GM21528 (cell line): ENCODE data around the gene NELFA.
"Not testable (repeated sequence)": the region's sequence is repeated elsewhere in the genome, so short reads cannot be mapped to it uniquely, and the experiment has no call there.

Source experiments
- ATAC-seq: cut with Tn5 transposase; IDR thresholded peaks from one replicate; pipeline ENCODE4 v1.9.1; 2021; ENCODE audit warnings: mild to moderate bottlenecking, moderate library complexity; ENCODE audit not compliant: unreplicated experiment, low FRiP score

NELFA gene

DNA sequence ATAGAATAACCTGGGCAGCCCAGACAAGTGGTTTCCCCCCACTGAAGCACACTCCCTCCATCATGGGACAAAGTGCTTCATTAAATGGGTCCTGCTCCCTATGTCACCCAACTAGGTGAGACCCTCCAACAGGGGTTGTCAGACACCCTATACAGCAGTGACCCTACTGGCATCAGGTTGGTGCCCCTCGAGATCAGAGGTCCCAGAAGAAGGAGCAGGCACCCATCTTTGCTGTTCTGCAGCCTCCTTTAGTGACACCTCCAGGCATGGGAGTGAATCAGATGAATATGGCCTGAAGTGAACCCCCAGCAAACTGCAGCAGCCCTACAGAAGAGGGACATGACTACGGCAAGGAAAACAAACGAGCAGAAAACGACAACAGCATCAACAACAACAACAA is 11.1 kb downstream of the NELFA start:
- ATAC-seq: no peak

DNA sequence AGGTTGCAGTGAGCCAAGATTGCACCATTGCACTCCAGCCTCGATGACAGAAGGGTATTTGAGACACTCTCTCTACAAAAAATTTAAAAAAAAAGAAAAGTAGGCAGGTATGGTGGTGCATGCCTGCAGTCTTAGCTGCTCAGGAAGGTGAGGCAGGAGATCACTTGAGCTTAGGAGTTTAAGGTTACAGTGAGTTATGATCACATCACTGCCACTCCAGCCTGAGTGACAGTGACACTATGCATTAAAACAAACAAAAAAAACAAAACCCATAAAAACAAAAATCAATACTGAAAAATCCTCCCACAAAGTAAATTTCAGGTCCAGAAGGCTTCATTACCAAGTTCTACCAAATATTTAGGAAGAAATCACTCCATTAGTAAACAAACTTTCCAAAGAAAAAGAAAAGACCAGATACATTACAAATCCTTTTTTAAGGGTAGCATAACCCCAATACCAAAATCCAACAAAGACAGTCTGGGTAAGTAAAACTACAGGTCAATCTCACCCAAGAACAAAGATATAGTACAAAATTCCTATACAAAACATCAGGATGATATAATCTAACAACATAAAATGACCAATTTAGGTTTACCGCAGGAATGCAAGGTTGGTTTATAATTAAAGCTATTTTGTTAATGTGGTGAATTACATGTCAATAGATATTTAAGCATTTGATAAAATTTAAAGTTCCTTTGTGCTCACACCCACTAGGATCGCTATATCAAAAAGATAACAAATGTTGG is 11.7 kb downstream of the NELFA start:
- no peak for ATAC-seq

DNA sequence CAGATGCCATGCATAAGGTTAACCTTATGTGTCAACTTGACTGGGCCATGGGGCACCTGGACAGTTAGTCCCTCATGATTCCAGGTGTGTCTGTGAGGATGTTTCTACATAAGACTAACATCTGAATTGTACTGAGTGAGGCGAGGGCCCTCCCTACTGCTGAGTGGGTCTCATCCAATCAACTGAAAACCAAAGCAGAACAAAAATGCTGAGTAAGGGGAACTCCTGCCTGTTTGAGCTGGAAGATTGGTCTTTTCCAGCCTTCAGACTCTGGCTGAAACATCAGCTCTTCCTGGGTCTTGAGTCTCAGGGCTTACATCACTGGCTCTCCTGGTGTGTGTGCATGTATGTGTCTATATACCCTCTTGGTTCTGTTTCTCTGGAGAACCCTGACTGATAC is 13.8 kb downstream of the NELFA start:
- no peak for ATAC-seq

DNA sequence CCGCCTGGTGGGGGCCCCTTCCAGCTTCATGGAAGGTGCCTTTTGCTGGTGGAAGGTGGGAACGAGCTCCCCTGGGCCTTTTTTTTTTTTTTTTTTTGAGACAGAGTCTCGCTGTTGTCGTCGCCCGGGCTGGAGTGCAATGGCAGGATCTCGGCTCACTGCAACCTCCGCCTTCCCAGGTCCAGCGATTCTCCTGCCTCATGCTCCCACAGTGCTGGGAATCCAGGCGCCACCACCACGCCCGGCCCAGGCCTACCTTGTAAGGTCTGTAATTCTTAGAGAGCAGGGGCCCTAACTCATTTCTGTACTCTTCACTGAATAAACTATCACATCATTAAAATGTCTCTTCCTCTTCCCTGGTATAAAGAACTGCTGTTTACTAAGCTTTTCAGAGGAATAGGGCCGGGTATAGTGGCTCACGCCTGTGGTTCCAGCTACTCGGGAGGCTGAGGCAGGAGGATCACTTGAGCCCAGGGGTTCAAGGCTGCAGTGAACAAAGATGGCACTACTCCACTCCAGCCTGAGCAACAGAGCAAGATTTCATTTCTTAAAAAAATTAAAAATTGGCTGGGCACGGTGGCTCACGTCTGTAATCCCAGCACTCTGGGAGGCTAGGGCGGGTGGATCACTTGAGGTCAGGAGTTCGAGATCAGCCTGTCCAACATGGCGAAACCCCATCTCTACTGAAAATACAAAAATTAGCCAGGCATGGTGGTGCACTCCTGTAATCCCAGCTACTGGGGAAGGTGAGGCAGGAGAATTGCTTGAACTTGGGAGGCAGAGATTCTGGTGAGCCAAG is 14.9 kb downstream of the NELFA start:
- not testable (repeated sequence) for ATAC-seq

DNA sequence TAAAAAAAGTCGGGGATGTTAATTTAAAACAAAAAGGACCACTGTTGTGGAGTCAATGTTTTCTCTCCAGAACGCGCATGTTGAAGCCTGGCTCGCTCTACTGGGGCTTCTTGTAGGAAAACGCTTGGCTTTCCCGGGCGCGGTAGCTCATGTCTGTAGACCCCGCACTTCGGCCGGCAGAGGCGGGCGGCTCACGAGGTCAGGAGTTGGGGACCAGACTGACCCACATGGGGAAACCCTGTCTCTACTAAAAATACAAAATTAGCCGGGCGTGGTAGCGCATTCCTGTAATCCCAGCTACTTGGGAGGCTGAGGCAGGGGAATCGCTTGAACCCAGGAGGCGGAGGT is 15.6 kb downstream of the NELFA start:
- no peak for ATAC-seq

DNA sequence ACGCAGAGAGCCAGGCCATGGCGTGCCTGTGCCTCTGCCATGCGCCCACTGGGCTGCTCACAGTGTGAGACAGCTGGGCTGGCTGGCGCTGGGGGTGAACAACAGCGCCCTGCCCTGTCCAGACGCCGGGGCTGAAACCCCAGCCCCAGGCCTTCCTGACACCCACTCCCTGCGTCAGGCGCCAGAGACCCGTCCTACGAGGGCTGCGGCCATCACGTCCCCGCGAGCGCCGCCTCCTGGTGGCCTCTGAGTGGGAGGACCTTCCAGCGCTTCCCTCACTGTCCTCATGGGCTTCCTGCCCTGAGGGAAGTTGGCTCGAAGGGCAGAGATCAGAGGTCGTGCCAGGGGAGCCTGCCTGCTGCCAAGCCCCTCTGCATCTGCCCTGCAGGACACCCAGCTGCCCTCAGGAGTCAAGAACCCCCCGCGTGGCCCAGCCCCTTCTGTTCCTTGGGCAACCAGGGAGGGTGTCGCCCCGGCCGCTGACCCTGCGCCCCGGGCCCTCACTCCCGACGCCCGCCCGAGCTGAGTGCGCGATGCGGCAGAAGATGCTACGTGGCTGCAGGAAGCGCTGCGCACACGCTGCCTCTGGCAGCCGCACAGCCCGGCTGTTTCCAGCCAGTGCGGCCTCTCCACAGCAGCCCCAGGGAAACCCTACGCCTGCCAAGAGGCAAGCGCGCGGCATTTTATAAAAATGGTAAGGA is 16.2 kb downstream of the NELFA start:
- ATAC-seq: no peak

DNA sequence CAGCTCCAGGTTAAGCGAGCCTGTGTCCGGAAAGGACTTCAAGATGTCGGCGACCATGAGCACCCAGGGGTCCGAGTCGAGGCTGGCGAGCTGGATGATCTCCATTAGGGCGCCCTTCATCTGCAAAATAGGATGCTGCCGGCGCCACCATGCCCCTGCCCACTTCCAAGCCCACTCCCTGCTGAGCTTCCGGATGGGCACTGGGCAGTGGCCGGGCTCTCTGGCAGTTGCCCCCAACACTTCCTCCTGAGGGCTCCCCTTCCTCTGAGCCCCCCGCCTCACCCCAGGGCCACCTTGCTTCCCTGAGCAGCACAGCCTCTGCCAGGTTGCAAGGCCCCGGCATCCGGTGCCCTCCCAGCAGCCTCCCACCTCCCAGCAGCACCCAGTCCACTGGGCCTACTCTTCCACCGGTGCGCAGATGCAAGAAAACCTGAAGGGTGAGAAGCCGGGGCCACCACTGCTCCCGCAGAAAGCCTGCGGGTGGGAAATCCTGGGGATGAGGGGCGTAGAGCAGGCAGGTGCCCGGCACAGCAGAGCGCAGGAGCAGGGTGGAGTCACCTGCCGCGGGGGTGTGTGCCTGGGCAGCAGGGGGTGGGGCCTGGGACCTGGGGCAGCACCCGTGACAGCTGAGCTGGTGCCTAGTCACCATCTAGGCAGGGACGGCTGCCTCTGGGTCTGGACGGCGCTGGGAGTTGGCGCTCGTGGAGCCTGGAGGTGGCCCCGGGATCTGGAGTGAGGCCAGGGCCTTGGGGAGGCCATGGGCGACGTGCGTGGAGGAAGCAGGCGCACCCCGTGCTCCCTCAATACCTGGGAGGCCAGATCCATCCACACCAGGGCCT is 17.0 kb downstream of the NELFA start:
- ATAC-seq: no peak

DNA sequence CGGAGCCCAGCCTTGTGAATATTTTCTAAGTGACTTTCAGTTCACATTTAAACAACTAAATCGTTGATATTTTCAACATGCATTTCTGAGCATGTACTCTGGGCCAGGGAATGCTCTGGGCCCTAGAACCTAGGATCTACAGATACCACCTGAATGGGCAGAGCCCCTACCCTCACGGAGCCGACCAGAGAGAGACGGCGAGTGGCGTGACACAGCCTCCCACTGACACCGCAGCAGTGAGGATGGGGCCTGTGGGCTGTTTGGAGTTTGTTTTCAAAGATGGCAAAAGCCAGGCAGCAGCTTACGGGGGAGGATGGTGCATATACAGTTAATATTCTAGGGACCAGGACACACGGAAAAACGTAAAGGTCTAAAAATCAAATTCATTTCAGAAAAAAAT is 17.7 kb downstream of the NELFA start:
- ATAC-seq: no peak

DNA sequence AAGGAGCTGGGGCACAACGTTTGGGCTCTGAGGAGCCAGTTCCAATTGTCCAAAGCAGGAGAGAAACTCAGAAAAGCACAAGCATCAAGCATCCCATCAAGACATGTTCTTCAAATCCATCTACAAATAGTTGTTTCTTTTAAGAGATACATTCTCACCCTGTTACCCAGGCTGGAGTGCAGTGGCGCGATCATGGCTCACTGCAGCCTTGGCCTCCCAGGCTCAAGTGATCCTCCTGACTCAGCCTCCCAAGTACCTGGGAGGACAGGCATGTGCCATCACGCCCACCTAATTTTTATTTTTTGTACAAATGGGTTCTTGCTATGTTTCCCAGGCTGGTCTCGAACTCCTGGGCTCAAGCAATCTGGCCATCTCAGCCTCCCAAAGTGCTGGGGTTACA is 18.1 kb downstream of the NELFA start:
- no peak for ATAC-seq

DNA sequence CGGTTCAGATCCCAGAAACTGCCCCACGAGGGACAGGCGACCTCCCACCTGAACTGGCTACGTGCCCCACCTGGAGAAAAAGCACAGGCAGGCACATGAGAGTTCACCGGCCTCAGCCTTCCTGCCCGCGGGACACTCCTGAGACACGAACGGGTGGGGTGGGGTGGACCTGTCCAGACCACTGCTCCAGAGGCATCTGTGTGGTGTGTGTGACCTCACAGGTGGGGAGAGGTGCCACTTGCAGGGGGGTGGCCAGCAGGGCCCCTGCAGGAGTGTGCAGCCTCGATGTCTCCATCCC is 18.5 kb downstream of the NELFA start:
- ATAC-seq: no peak

DNA sequence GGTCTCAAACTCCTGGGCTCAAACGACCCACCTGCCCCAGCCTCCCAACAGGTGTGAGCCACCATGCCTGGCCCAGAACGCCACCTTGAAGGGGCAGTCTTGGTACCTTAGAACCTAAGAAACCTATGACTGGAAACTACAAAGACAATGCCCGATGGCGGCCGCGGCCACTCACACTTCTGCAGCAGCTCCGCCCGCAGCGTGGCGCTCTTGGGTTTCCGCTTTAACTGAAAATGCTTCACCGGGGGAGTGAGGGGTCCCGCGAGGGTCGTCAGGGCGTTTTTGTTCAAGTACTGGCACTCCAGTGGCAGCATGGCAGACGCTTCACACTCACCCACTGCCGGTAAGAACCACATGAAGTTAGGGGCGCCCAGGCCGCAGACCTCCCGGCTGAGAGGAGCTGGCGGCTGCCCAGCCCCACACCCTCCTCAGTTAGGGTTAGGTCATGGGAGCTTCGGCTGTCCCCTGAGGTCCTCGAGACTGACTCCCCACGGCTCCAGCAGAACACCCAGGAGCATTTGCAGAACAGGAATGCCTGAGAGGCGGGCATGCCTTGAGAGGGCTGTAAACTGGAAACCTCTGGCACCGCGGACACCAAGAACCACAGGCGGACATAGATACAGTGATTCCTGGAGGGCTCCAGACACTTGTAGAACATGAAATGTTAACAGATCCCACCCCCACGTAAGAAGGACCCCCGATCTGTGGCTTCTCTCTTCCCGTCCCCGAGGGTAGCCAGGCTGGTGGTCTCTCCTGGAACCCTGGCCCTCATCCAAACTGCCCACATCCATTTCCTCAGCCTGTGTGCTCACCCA is 19.0 kb downstream of the NELFA start:
- ATAC-seq: no peak

DNA sequence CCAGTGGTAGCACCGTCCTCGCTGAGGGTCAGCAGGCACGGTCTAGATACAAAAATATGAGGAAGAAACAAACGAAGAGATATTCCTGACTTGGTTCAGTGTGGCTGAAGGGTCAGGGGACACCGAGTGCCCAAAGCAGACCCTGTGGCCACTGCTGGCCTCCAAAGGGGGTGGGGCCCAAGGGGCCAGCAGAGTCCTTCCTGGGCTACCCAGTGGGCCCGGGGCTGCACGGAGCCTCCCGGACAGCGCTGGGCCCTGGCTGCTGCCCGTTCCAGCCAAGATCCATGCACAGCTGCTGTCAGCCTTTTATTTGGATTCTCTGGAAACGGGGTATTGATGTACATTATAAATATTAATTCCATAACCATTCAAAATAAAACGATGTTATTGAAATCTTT is 20.4 kb downstream of the NELFA start:
- ATAC-seq: no peak

DNA sequence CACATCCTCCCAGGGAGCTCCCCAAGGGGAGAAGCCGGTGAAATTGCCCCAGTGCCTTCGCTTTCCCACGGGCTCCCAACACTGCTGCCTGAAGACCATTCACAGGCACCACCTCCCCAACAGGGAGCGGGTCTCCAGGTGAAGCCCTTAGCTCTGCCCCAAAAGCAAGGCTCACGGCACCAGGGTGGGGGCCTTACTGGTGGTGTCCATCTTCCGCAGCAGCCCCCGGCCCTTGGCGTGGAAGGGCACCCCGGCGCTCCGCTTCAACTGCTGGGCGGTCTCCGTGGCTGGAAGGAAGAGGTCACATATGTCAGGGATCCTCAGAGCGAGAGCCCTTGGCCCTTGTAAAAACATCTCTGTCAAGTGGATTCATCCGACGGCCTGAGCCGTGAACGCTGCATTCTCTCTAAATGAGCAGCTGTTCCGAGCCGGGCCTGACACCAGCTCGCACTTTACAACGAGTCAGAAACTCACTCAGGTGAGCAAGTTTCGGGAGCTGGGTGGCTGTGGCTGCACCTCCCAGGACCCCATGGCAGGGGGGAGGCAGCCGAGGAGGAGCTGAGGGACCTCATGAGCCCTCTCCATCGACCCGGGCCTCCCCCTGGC is 20.9 kb downstream of the NELFA start:
- ATAC-seq: no peak

DNA sequence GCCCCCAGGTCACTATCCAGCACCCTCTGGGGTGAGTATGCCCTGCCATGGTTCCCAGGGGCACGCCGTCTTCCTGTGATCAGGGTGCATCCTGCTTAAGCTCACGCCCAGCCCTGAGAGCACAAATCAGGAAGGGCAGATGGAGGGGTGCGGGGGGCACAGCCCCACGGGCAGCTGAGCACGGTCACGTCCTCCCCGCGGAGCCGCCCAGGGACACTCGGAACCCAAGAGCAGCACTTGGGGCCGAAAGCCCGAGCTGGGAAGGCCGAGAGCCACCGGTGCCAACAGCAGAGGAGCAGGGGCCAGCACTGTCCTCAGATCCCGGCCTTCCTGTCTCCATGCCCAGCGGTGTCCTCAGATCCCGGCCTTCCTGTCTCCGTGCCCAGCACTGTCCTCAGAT is 21.5 kb downstream of the NELFA start:
- ATAC-seq: no peak

DNA sequence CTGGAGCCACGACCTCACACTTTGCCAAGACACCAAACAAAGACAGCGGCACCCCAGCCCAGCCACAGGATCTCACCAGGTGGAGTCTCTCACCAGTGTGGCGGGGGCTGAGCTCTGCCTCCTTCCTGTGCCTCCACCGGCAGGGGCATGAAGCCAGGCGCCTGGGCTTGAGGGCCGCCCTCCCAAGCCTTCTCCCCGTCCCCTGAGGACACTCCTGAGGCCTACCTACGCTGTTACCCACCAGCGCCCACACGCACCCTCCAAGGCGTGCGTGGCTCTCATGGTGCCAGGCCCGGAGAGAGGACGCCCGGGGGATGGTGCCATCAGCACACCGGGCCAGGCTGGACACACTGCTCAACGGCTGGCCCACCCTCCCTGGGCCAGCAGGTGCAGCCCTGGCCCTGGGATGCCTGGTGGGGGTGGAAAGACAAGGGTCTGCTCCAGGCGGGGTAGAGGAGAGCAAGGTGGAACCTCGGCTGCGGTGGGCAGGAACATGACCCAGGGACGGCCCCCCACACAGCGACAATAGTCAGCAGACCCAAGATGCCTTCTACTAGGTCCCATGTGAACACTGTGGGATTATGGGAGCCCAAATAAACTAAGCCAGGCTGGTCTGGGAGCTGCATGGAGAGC is 22.1 kb downstream of the NELFA start:
- no peak for ATAC-seq

DNA sequence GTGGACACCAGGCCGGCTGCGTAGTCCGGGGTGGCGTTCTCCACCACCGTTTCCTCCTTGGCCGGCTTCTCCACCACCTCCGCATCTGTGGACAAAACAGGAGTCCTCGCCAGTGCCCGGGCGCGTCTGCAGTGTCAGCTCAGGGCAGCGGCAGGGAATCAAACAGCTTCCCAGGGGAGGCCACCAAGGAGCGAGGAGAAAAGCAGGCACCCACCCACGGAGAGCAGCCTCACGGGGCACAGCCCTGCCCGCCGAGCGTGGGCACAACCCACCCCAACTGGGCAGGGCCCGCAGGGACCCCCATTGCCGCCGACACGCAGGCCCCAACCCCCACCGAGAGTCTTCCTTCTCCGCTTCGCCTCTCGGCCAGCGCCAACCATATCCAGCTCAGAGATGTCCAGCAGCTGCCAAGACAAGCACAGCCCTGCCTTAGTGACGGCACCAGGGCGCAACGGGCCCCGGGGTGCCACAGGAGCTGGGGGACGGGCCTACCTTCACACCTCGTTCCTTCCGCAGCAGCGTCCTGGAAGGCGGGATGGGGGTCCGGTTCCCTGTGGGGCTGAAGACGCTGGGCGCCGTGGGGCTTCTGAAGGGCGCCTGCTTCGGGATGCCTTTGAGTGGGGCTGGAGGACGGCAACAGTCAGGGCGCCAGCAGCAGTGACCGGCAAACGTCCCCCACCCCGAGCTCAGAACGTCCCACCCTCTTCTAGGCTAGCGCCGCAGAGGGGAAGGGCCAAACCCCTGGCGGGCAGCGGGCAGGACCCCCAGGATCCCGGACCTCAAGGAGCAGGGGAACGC is 22.8 kb downstream of the NELFA start:
- ATAC-seq: no peak

DNA sequence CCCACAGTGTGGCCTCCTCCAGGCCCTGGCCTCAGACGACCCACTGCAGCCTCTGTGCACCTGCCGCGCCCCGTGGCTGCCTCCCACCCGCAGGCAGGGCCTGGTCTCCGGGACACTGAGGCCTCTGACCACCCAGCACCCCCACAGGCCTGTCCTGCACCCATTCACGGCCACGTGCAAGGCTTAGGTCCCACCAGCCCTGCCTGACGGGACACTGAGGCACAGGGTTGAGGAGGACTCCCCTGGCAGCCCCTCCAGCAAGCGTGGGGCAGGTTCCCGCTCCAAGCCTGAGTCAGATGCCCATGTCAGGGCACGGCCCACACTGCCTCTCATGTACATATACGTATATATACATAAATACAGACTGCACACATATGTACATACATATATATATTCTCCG is 23.5 kb downstream of the NELFA start:
- ATAC-seq: no peak

DNA sequence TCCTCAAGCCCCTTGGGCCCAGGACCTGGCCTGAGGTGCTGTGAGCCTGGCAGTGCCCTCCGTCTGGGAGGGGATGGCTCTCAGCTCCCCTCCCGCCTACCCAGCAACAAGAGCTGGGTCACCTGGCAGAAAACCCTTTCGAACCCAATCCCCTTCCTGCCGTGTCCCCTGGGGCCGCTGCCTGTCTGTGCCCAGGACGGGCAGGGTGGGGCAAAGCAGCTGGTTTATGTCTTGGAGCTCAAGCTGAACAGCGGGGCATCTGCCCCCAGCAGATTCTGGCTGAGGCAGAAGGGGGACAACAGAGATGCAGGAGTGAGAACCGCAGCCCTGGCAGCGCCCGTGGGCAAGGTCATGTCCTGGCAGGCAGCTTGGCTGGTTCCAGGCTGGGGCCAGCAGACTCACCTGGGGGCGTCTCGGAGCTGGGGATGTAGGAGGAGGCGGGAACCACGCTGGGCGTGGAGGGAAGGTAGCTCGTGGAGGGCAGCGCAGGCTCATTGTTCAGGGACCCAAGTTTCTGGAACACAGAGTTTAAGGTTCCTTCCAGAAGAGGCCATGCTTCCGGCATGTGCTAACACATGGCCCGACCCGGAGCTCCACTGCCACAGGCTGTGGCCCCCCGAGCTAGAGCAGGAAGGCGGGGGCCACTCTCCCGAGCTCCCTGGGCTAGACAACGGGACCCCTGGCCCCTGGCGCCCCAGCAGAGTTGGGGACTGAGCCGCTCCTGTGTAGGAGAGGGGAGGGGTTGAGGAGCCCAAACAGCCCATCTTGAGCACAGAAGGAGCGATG is 24.2 kb downstream of the NELFA start:
- ATAC-seq: no peak
